H1 (cell line): Measurements from ENCODE around the gene LCN9. TPM values are rescaled to one million over a fixed set of nuclear protein-coding genes. Genes with fewer than 3 reads are reported as not detected.

Experiments
- CTCF ChIA-PET: fragments of 300-600 bp; sonication (Branson Sonifier 250); formaldehyde crosslinking; loops from one replicate; lab custom pipeline; 2021; ENCODE audit not compliant: partially characterized antibody; lab: Charles Lee
- POLR2A ChIA-PET: fragments of 300-600 bp; sonication (Branson Sonifier 250); formaldehyde crosslinking; loops from one replicate; lab custom pipeline; 2021; ENCODE audit warnings: inconsistent platforms; ENCODE audit not compliant: partially characterized antibody; lab: Charles Lee
- DNase-seq, 2 experiments: peaks; one replicate each; pipeline versions ENCODE4 v3.0.0 to v3.0.0-alpha.2; 2010 to 2022; ENCODE audit warnings: low spot score in 2 of 2, low read depth in 1 of 2, mixed read lengths in 1 of 2
- FAIRE-seq: peaks from 2 replicates; lab custom pipeline; 2011; peaks lifted over from hg19 to GRCh38; lab: Jason Lieb, UNC
- H2AFZ ChIP-seq: 2 replicates; pipeline ENCODE4 v1.8.1; 2012; ENCODE audit warnings: low read length, inconsistent platforms
- H2AK5ac ChIP-seq: 2 replicates; pipeline ENCODE4 v1.6.1; 2013; ENCODE audit warnings: low read depth, low read length
- H2BK120ac ChIP-seq: replicated peaks from 2 replicates; pipeline ENCODE3; 2013; ENCODE audit warnings: low read depth, low read length, inconsistent platforms
- H2BK12ac ChIP-seq: 2 replicates; pipeline ENCODE4 v1.6.1; 2013; ENCODE audit warnings: low read depth, low read length
- H2BK15ac ChIP-seq: 2 replicates; pipeline ENCODE4 v1.6.1; 2013; ENCODE audit warnings: low read length
- H2BK20ac ChIP-seq: 2 replicates; pipeline ENCODE4 v1.6.1; 2013; ENCODE audit warnings: low read length
- H2BK5ac ChIP-seq: 2 replicates; pipeline ENCODE4 v1.6.1; 2013; ENCODE audit warnings: low read depth, low read length
- H3K14ac ChIP-seq: 2 replicates; pipeline ENCODE4 v1.6.1; 2013; ENCODE audit warnings: inconsistent platforms; ENCODE audit not compliant: insufficient read length
- H3K18ac ChIP-seq: 2 replicates; pipeline ENCODE4 v1.6.1; 2013; ENCODE audit warnings: low read length; ENCODE audit errors: extremely low read depth
- H3K23ac ChIP-seq: 2 replicates; pipeline ENCODE4 v1.6.1; 2013; ENCODE audit warnings: inconsistent platforms; ENCODE audit not compliant: insufficient read length
- H3K23me2 ChIP-seq: 2 replicates; pipeline ENCODE4 v1.6.1; 2013; ENCODE audit warnings: low read depth, low read length
- H3K27ac ChIP-seq: 2 replicates; pipeline ENCODE4 v1.6.1; 2011; ENCODE audit warnings: low read depth, low read length, inconsistent platforms
- H3K27me3 ChIP-seq, 4 experiments: replicated peaks in 1 of 4; 1 replicate in 1 of 4; 2 replicates in 3 of 4; pipeline versions ENCODE4 v1.6.1 to v1.8.1; 2011 to 2013; ENCODE audit warnings: low read length in 3 of 4, mild to moderate bottlenecking in 3 of 4, inconsistent platforms in 2 of 4, mixed read lengths in 2 of 4, moderate library complexity in 1 of 4; ENCODE audit not compliant: control insufficient read depth in 3 of 4, insufficient read depth in 3 of 4; ENCODE audit errors: extremely low read depth in 1 of 4
- H3K36me3 ChIP-seq, 4 experiments: 2 replicates each; pipeline versions ENCODE4 v1.6.1 to v1.8.1; 2011 to 2013; ENCODE audit warnings: mild to moderate bottlenecking in 4 of 4, low read length in 3 of 4, moderate library complexity in 2 of 4, control low read depth in 1 of 4, inconsistent platforms in 1 of 4; ENCODE audit not compliant: insufficient read depth in 4 of 4, control insufficient read depth in 2 of 4
- H3K4ac ChIP-seq: replicated peaks from 2 replicates; pipeline ENCODE3; 2013; ENCODE audit warnings: low read length, low read depth, mixed read lengths, inconsistent platforms; ENCODE audit not compliant: insufficient read length
- H3K4me1 ChIP-seq, 4 experiments: replicated peaks in 1 of 4; 1 replicate in 1 of 4; 2 replicates in 3 of 4; pipeline versions ENCODE4 v1.6.1 to v1.8.1; 2011 to 2013; ENCODE audit warnings: low read length in 3 of 4, inconsistent platforms in 2 of 4, mixed read lengths in 1 of 4; ENCODE audit not compliant: insufficient read depth in 4 of 4, control insufficient read depth in 3 of 4
- H3K4me2 ChIP-seq, 2 experiments: 2 replicates each; pipeline versions ENCODE4 v1.6.1 to v1.8.1; 2011 to 2013; ENCODE audit warnings: low read depth in 2 of 2, low read length in 2 of 2, control low read depth in 1 of 2, inconsistent platforms in 1 of 2, mild to moderate bottlenecking in 1 of 2; ENCODE audit not compliant: insufficient read depth in 1 of 2
- H3K4me3 ChIP-seq, 4 experiments: fragments of 200-600, 300-600 bp in 1 of 4; sonication (generic), shearing (Covaris generic), sonication (Bioruptor Twin) in 1 of 4; 2 replicates each; pipeline versions ENCODE4 v1.5.1 to v1.8.1; 2011 to 2016; ENCODE audit warnings: low read length in 4 of 4, low read depth in 3 of 4, control low read depth in 2 of 4, inconsistent platforms in 2 of 4, mild to moderate bottlenecking in 2 of 4, mixed read lengths in 1 of 4, moderate library complexity in 1 of 4; ENCODE audit not compliant: insufficient read depth in 2 of 4; ENCODE audit errors: extremely low read depth in 1 of 4
- H3K56ac ChIP-seq: replicated peaks from 2 replicates; pipeline ENCODE3; 2013; ENCODE audit warnings: low read depth, mild to moderate bottlenecking, mixed read lengths, low read length, inconsistent platforms; ENCODE audit not compliant: insufficient read length
- H3K79me1 ChIP-seq: 2 replicates; pipeline ENCODE4 v1.6.1; 2013; ENCODE audit warnings: low read depth, low read length, control low read depth
- H3K79me2 ChIP-seq, 2 experiments: 2 replicates each; pipeline versions ENCODE4 v1.6.1 to v1.8.1; 2012 to 2013; ENCODE audit warnings: low read length in 2 of 2, mild to moderate bottlenecking in 2 of 2, inconsistent platforms in 1 of 2; ENCODE audit not compliant: insufficient read depth in 2 of 2, control insufficient read depth in 1 of 2
- H3K9ac ChIP-seq, 4 experiments: replicated peaks in 1 of 4; 1 replicate in 1 of 4; 2 replicates in 3 of 4; pipeline versions ENCODE4 v1.6.1 to v1.8.1; 2011 to 2013; ENCODE audit warnings: low read depth in 3 of 4, low read length in 3 of 4, control low read depth in 2 of 4, mild to moderate bottlenecking in 2 of 4, moderate library complexity in 2 of 4, inconsistent platforms in 1 of 4; ENCODE audit errors: extremely low read depth in 1 of 4
- H3K9me3 ChIP-seq, 2 experiments: 2 replicates each; pipeline versions ENCODE4 v1.6.1 to v1.8.1; 2012 to 2013; ENCODE audit warnings: mild to moderate bottlenecking in 2 of 2, moderate library complexity in 2 of 2, control low read depth in 1 of 2, inconsistent platforms in 1 of 2, low read depth in 1 of 2, low read length in 1 of 2, mixed read lengths in 1 of 2; ENCODE audit not compliant: insufficient read depth in 2 of 2
- H4K20me1 ChIP-seq, 2 experiments: replicated peaks in 1 of 2; 2 replicates each; pipeline versions ENCODE3 to v1.8.1; 2011 to 2013; ENCODE audit warnings: inconsistent platforms in 2 of 2, low read length in 2 of 2, mild to moderate bottlenecking in 1 of 2; ENCODE audit not compliant: insufficient read depth in 2 of 2, control insufficient read depth in 1 of 2
- H4K5ac ChIP-seq: 2 replicates; pipeline ENCODE4 v1.6.1; 2013; ENCODE audit warnings: low read length, low read depth, mixed read lengths, inconsistent platforms; ENCODE audit not compliant: insufficient read length
- H4K8ac ChIP-seq: 2 replicates; pipeline ENCODE4 v1.8.0; 2013; ENCODE audit warnings: mild to moderate bottlenecking, moderate library complexity, low read length, inconsistent platforms; ENCODE audit not compliant: insufficient read depth; ENCODE audit errors: extremely low read depth
- H4K91ac ChIP-seq: replicated peaks from 2 replicates; pipeline ENCODE3; 2013; ENCODE audit warnings: low read length, mixed read lengths, inconsistent platforms; ENCODE audit not compliant: insufficient read length
- BCL11A ChIP-seq, 2 experiments: IDR thresholded peaks; one replicate each; pipeline ENCODE4 v1.6.1; 2011; ENCODE audit warnings: low read depth in 2 of 2, low read length in 2 of 2, mild to moderate bottlenecking in 2 of 2
- CBX5 ChIP-seq: fragments of 300-800, 300-1000 bp; sonication (generic); IDR thresholded peaks from 2 replicates; pipeline ENCODE4 v1.7.1; 2016; ENCODE audit warnings: antibody characterized with exemption, low read length, low read depth
- HDAC2 ChIP-seq, 2 experiments: fragments of 300-600 bp in 1 of 2; sonication (generic) in 1 of 2; IDR thresholded peaks; 2 replicates each; pipeline ENCODE4 v1.6.1; 2011 to 2012; ENCODE audit warnings: low read depth in 2 of 2, low read length in 2 of 2, mild to moderate bottlenecking in 2 of 2, moderate library complexity in 2 of 2, borderline replicate concordance in 1 of 2, inconsistent platforms in 1 of 2
- HDAC6 ChIP-seq: IDR thresholded peaks from one replicate; pipeline ENCODE4 v1.7.1; 2012; ENCODE audit warnings: low read depth, mild to moderate bottlenecking, inconsistent platforms, low read length, moderate library complexity
- KDM5A ChIP-seq: fragments of 200-600 bp; IDR thresholded peaks from 2 replicates; pipeline ENCODE4 v1.7.1; 2012; ENCODE audit warnings: mild to moderate bottlenecking, low read length, inconsistent platforms, mixed read lengths
- PHF8 ChIP-seq: fragments of 200-600 bp; sonication (generic); conservative IDR thresholded peaks from 2 replicates; pipeline ENCODE4 v1.7.1; 2012; ENCODE audit warnings: low read depth, mild to moderate bottlenecking, inconsistent platforms, low read length, moderate library complexity
- RFX5 ChIP-seq: IDR thresholded peaks from 2 replicates; pipeline ENCODE4 v1.6.1; 2011; ENCODE audit warnings: low read depth, low read length, improper control_type of control experiment, borderline replicate concordance
- TCF12 ChIP-seq: IDR thresholded peaks from 2 replicates; pipeline ENCODE4 v1.6.1; 2011; ENCODE audit warnings: low read depth, mild to moderate bottlenecking, low read length
- TEAD4 ChIP-seq: IDR thresholded peaks from 2 replicates; pipeline ENCODE4 v1.6.1; 2012; ENCODE audit warnings: low read depth, low read length, inconsistent platforms, mixed read lengths
- WGBS, 2 experiments: shearing (Covaris generic) in 1 of 2; methylation state at CpG; one replicate each; pipeline versions ENCODE4 v1.1.6 to v1.1.7; 2013 to 2015; ENCODE audit warnings: low lambda C conversion rate in 2 of 2, mixed read lengths in 2 of 2, inconsistent platforms in 1 of 2, low coverage in 1 of 2, missing lambda C conversion rate in 1 of 2; ENCODE audit not compliant: insufficient replicate concordance in 2 of 2, insufficient coverage in 1 of 2, insufficient read length in 1 of 2; ENCODE audit errors: extremely low coverage in 1 of 2, missing lambda C conversion rate in 1 of 2; 5-methylcytosine and 5-hydroxymethylcytosine counted together
- polyA plus RNA-seq, 7 experiments: library from polyadenylated mRNA; depleted of rRNA in 3 of 7; stranded (reverse) in 5 of 7; unstranded in 2 of 7; fragments of >200 nt in 5 of 7; fragments of 200-250 nt in 2 of 7; gene quantifications; 1 replicate in 5 of 7; 2 replicates in 1 of 7; 4 replicates in 1 of 7; pipeline versions ENCODE4 v1.2.1 to v1.2.3, GENCODE V29; 2011 to 2013; ENCODE audit warnings: missing spikeins in 2 of 7, mixed read lengths in 2 of 7
- total RNA-seq: library from RNA; stranded (reverse); fragmentation: NEBNext Ultra II Directional; extraction: Animal tissue kit (Norgen Biotek cat#: 25700); gene quantifications from 2 replicates; pipeline ENCODE4 v1.2.1, GENCODE V29; 2021

The LCN9 gene
- total and polyA plus RNA-seq, 2 of the 8 experiments (the other 6 are each of a cell fraction or from before 2014, with no cell fraction given), result 2.3 to 3.1 TPM

- Histone ChIP-seq H2BK20ac (no peak overlapping the region), H3K56ac (no peak overlapping the region), H2BK5ac (no peak overlapping the region), H3K27ac (no peak overlapping the region), H3K4me2 (no peak overlapping the region), H3K9me3 (peaks cover 0 to under 1% of the 10 kb centered on the region in 2 experiments; a peak in 1 of 4 replicates), H4K20me1 (no peaks in the 10 kb centered on the region), H3K4me3 (no peak overlapping the region), H3K23ac (no peak overlapping the region), H3K23me2 (peaks cover 3% of the 10 kb centered on the region; the same call in 1 of the 2 replicates), H2BK120ac (no peak overlapping the region), H3K9ac (no peak overlapping the region), H3K36me3 (no peaks in the 10 kb centered on the region), H2AK5ac (no peak overlapping the region), H4K8ac (0 out of 2 replicates have a peak overlapping the region, but pooled peaks have one; percentile 8), H2BK12ac (no peak overlapping the region; the same call in 1 of the 2 replicates), H2BK15ac (no peak overlapping the region), H3K18ac (no peak overlapping the region), H3K79me1 (no peaks in the 10 kb centered on the region), H3K27me3 (no peaks in the 10 kb centered on the region), H3K79me2 (no peaks in the 10 kb centered on the region), H3K4me1 (peaks cover 0 to 1% (median 0%) of the 10 kb centered on the region in 4 experiments; a peak in 1 of 7 replicates), H3K14ac (no peak overlapping the region), H3K4ac (no peak overlapping the region), H2AFZ (no peak overlapping the region), H4K91ac (no peak overlapping the region), H4K5ac (no peak overlapping the region)
- ChIA-PET POLR2A (interaction anchor here (0.7 to 1.4 kb wide), 2 partner anchors 10 to 32 kb away, joined by 3 to 4 read pairs; no protein-coding TSS in a partner anchor), CTCF (interaction anchor here (0.9 to 5.0 kb wide), 10 partner anchors 10 to 204 kb away, joined by 3 to 59 read pairs (median 4); partner anchors contain the start of gene GLT6D1)
- 92% methylated on average over 34 of the region's 34 CpGs; no CpG with 5 or more reads in 1 of the 2 experiments for WGBS, 2 experiments
- DNase-seq (no peak), FAIRE-seq (no peak)
- TF ChIP-seq RFX5 (no peak), CBX5 (no peak), KDM5A (no peak), PHF8 (no peak), TCF12 (no peak), HDAC6 (no peak), TEAD4 (no peak), HDAC2 (IDR thresholded peaks at IDR 0.05; ENCODE audit: borderline replicate concordance in 1 of 2, low read depth in 2 of 2, low read length in 2 of 2) (no peak), BCL11A (IDR thresholded peaks at IDR 0.05; ENCODE audit: low read depth in 2 of 2, low read length in 2 of 2) (no peak)
Observed at GRCh38 chr9:135616619-135617537, 46.2 kb upstream of the LCN9 start.
